DND-41 (cell line): Measurements from ENCODE around the gene C8B.

Source experiments
- CTCF ChIP-seq: IDR thresholded peaks from 2 replicates; pipeline ENCODE4 v1.5.1; 2012; ENCODE audit warnings: borderline replicate concordance, low read length, moderate library complexity, mild to moderate bottlenecking; ENCODE audit not compliant: poor library complexity, severe bottlenecking; ENCODE audit errors: extremely low read depth
- EZH2 ChIP-seq: IDR thresholded peaks from 3 replicates; pipeline ENCODE4 v1.6.1; 2012; ENCODE audit warnings: borderline replicate concordance, low read depth, mild to moderate bottlenecking, moderate library complexity, low read length, inconsistent platforms; ENCODE audit not compliant: severe bottlenecking

GRCh38 chr1:56898005-56898373, 67.8 kb downstream of the C8B start:
- TF ChIP-seq CTCF (no peak), EZH2 (no peak)
